DMS53 (cell line): ENCODE measurements around the gene BRIX1.
"Not testable (repeated sequence)": the region's sequence is repeated elsewhere in the genome, so short reads cannot be mapped to it uniquely, and the experiment has no call there.

ENCODE experiments used
- DNase-seq: peaks from one replicate; lab custom pipeline; 2025; lab: John Stamatoyannopoulos, UW

The BRIX1 gene

DNA sequence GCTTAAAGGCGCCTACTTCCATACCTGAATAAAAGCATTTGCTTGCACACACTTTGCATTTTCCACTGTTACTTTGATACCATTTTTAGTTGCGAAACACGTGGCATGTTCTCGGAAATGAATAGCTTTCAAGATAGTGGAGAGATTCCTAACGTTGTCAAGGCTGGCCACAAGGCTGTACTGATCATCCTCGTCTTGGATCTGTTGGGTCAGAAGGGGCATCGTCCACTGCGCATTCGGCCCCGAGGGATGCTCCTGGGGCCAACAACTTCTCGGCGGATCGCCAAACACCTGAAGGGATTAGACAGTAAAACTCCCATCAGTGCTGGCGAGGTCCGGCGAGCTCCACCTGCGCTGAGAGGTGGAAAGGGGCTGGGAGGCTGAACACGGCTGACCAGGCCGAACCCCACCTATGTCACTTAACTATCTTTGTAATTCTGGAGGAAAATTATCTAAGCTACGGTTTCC, 806 bp upstream of the BRIX1 start:
- peak; percentile 64 for DNase-seq

DNA sequence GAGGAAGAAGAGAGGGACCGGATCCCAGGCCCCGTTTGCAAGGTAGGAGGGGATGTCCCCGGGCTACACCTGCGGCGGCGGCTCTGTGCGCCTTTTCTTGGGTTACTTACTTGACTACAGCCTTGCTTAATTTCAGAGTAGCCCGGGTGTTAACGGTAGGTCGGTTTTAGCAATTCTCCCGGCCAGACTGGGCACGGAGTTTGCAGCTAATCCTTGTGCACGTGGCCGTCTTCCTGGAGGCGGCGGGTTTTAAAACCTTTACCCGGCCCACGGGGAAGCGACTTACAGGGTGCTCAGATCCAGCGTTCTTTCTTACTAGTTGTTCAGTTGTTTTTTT, 313 bp downstream of the BRIX1 start:
- peak; percentile 60 for DNase-seq

DNA sequence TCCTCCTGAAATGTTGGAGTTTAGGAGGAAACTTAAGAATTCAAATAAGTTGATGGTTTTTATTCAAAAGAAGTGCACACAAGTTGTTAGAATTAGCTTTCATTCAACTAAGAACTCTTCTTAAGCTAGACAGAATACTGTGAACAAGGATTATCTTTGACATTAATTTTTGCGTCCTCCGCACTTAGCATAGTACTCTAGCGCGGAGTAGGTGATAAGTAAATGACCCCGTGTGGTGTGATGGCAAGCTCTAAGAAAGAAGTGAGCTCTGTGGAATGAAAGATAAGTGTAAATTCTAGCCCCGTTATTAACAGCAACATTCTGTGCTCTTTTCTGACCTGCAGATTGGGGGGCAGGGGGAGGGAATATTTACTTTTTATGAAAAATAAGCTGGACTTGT, 1.0 kb downstream of the BRIX1 start:
- peak; percentile 25 for DNase-seq

DNA sequence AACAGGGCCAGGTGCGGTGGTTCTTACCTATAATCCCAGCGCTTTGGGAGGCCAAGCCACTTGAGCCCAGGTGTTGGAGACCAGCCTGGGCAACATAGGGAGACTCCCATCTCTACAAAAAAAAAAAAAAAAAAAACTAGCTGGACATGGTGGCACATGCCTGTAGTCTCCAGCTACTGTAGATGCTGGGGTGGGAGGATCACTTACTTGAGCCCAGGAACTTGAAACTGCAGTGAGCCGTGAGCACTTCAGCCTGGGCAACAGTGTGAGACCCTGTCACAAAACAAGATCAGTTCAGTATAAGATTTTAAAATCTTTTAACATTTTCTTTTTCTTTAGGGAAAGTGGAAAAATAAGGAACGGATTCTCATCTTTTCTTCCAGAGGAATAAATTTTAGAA, 2.5 kb downstream of the BRIX1 start:
- peak; percentile 89 for DNase-seq

DNA sequence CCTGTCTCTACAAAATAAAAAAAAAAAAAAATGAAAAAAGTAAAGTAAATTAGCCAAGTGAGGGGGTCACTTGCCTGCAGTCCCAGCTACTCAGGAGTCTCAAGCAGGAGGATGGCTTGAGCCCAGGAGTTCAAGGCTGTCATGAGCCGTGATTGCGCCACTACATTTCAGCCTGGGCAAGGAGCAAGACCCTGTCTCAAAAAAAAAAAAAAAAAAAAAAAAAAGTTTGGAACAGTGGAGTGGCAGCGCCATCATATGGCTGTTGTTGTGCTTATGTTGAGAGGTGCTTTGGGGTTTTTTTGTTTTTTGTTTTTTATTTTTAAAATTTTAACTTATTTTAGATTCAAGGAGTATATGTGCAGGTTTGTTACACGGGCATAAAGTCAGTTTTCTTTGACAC, 3.6 kb downstream of the BRIX1 start:
- DNase-seq, result peak; percentile 7

DNA sequence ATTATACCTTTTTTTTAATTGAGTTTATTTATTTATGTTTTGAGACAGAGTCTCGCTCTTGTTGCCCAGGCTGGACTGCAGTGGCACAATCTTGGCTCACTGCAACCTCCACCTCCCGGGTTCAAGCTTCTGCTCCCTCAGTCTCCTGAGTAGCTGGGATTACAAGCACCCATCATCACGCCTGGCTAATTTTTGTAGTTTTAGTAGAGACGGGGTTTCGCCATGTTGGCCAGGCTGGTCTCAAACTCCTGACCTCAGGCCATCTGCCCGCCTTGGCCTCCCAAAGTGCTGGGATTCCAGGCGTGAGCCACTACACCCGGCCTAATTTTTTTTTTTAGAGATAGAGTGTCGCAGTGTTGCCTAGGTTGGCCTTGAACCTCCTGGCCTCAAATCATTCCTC, 7.7 kb downstream of the BRIX1 start:
- DNase-seq, result not testable (repeated sequence)

DNA sequence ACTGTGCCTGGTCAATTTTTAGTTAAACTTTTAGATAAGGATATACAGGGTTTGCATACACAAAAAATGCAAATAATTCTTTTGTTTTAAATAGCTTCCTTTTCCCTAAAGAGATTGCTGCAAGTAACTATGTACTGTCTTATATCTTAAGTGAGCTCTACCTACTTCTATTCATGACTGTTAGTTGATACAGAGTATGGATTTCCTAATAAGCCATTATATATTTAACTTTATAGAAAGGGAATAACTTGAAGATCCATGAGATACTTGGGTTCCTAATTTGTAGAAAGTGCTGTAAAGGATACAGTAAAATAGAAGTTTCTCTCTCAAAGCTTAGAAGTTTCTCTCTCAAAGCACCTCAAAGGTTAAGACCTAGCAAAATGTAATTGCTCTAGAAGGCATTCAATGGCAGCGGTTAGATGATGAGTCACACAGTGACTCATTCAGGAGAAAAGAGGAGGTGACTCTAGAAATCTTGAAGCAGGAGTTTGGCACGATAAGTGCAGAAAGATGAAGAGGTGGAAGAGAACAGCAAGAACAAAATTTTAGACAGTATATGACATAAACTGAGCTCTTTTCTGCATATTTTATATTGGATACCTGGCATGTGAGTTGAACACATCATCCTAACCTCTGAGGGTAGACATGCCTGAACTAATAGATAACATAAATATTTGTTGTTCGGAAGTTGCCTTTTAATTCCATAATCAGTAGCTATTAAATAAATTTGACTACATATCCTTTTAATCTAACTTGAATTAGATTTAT, 8.4 kb downstream of the BRIX1 start:
- peak; percentile 79 for DNase-seq

DNA sequence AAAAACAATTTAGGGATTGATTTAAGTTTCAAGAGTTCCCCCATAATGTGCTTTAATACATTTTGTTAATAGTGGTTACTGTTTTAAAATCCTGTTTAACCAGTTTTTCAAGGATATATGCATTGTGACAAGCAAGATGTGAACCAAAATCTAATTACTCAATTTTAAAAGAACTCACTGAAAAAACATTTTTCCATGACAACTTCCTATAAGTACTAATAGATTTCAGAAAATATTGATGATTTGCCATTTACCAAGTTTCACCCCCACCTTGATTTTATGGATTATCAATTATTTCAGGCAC, 8.9 kb downstream of the BRIX1 start:
- DNase-seq, result peak; percentile 50

DNA sequence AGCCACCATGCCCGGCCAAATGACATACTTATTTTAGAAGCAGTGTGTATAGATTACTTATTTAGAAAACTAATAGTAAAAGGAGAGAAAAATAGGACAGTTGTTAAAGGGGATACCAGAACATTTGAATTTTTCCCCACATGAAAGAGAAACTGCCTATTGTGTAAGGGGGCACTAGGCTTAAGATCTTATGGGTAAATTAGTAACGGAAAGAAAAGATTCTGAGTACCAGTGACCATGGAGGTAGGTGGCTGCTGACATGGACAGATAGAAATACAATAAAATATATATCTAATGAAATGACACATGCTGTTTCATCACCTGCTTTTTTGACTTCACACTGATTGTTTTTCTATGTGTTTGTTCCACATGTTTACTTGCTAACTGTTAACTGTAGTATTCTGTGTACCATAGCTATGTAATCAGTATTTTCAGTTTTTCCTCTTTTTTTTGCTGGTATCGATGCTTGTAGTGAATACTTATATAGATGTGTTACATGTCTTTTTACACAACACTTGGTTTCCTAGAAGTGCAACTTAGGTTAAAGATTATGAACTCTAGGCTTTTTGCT, 10.9 kb downstream of the BRIX1 start:
- DNase-seq, result no peak

DNA sequence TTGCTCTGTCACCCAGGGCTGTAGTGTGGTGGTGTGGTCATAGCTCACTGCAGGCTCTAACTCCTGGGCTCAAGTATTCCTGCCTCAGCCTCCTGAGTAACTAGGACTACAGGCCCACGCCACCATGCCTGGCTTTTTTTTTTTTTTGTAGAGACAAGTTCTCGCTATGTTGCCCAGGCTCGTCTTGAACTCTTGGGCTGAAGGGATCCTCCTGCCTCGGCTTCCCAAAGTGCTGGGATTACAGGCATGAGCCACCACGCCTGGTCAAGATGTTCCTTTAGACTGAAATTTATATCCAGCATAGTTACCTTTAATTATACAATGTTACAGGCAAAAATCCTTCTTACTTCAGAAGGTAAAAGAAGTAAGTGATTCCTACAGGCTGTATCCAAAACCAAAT, 12.3 kb downstream of the BRIX1 start:
- DNase-seq, result peak; percentile 11

DNA sequence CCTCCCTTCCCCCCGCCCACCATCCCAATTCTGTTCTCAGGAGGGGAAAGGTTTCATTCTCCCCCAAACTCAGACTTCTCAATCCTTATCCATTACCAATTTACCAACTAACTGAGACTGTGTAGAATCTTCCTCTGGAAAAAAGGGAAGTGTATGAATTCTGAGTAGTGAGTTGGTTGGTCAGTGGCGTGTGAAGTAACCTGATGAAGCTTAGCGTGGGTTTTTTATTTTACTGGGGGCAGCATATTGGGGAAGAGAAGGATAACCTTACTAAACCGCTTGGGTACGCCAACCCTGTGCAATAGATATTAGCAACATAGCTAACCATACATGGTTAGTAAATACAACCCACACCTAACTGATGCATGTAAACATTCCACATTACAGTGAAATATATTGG, 12.8 kb downstream of the BRIX1 start:
- no peak for DNase-seq

DNA sequence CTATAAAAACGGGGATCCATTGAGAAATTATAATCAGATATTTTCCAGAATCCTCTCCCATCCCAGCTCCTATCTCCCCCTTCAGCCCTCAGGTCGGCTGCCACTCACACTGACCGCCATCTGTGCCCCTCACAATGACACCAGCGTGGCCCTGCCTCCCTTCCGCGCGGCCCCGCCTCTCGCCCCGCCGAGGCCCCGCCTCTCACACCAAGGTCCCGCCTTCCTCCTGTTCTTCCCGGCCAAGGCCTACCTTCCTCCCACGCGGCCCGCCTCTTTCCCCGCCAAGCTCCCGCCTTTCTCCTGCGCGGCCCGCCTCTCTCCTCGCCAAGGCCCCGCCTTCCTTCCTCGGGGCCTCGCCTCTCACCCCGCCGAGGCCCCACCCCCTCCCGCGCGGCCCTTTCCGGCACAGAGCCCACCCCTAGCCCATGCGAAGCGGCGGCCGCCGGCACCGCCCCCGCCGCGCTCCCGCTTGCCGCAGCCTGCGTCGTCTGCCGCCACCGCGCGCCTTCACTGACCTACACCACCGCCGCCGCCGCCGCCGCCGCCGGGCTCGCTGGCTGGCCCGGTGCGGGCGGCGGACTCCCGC, 13.7 kb downstream of the BRIX1 start, which contains the start of gene DNAJC21:
DNAJC21 (plus strand) TSS at position 426 of the 586 bp plus-strand sequence. CDS start 261 bp downstream, outside the sequence.
- peak; percentile 99 for DNase-seq

DNA sequence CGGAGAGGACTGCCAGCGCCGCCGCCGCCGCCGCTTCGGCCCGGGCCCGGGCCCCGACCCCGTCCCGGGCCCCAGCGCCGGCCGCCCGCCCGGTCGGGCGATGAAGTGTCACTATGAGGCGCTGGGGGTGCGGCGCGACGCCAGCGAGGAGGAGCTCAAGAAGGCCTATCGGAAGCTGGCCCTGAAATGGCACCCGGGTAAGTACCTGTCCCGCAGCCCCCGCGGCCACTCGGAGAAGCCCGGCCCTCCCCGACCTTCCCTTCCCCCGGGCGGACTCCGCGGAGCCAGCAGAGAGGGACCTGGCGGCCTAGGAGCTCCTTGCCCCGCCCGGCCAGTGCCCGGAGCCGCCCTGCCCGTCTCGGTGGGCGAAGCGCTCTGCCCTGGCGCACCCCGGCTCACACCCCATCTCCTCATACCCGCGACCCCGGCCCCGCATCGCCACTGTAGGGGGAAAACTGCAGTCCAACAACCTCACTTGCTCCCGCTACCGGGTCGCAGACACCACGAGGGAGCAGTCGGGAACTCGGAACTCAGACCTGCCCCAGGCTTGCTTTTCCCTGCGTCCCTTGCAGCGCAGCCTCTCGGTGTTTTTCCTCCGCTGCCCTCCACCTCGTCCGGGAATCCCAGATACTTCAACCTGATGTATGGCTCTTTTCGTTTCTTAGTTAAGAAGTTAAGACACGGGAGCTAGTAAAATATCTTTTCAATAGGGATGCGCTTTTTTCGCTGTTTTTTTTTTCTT, 14.4 kb downstream of the BRIX1 start:
- DNase-seq, result peak; percentile 92

DNA sequence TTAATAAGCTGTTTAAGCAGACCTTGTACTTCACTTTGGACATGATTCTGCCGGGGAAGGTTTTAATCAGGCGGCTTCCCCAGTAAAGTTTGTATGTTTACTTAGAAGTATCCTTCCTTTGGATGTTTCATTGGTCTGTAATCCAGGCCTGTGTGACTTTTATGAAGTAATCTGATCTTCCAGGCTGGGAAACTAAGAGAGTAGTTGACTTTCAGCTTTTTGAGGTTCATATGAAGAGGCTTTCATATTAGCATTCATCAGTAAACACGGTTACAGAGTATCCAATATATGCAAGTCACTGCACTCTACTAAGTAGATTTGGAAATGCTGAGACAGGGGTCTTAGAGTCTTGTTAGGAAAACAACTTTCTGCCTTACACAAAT, 14.9 kb downstream of the BRIX1 start:
- DNase-seq, result peak; percentile 49

DNA sequence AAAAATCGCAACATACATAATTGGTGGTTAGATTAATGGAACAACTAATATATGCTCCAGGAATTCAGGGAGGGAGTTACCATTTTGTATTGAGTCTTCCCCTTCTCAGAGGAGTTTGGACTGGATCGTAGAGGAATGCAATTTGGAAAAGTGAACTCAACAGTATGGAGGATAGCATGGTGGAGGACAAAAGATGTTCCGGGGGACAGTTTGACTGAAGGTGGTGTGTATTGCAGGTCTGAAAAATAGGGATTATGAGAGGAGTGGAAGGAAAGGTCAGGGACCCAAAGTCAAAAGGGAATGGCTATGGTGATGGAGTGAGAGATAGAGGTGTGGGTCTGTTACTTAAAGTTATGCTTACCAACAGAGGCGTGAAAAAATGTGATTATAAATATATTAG, 15.4 kb downstream of the BRIX1 start:
- no peak for DNase-seq

DNA sequence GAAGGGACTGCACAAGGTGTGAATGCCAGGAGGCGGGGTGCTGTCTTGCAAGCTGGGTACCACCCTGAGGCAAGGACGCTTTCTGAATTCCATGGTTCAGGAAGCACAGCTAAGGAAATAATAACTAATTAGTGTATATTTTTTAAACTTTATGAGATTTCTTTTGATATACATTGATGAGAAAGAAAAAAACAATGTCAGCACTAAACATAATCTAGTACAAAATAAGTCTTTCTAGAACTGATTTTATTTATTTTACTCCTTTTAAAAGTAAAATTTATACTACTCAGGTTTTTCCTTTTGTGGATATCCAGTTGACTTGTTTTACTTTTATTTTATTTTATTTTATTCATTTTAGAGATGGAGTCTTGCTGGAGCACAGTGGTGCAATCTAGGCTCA, 17.4 kb downstream of the BRIX1 start:
- DNase-seq, result no peak

DNA sequence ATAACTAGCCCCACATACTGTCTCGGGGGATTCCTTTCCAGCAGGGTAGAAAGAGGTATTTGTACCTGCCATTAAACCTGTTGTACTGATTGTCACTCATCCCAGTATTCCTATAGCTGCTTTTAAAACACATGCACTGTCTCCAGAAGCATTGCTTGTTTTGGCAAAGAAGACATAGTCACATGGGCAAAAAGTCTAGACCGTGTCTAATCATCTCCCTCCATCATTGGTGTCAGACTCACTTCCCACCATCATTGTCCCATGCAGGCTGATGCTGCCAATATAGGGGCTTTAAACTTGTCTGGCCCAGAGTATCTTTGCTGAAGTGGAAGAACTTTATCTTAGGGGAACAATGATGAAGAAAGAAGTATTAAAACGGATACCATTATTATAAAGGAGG, 26.4 kb downstream of the BRIX1 start:
- DNase-seq, result no peak

DNA sequence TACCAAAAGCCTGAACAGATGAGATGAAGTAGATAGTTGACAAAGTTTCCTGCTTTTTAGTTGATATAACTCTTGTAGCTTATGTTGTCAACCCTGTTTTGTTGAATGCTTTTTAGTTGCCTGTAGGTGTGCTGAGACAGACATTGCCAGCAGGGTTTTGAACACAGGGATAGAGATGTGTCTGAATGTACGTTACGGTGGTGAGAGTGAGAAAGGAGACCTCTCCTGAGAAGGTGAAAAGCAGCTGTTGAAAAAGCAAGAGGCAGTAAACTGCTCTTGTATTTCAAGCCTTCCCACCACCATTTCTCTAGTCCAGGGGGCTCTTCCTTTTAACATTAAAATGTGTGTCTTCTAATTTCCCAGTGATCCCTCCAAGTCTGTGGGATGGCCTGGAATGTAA, 28.5 kb downstream of the BRIX1 start:
- no peak for DNase-seq

DNA sequence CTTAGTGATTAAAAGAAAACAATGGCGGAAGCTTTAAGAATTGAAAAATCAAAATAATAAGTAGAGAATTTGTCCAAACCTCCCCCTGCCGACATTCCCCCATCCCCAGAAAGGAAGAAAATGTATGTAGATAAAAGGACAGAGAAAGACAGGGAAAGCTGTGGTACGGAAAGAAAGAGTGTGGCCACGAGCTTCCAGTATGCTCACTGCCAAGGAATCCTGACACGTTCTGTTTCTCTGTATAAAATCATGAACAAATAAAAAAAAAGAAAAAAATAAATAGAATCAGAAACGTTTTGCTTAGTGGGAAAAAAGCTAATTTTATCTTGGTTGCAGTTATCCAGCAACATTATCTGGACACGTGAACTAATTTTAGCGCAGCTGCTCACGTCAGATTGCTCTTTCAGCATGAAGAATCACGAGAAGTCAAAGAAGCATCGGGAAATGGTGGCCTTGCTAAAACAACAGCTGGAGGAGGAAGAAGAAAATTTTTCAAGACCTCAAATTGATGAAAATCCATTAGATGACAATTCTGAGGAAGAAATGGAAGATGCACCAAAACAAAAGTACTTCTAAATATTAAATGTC, 29.0 kb downstream of the BRIX1 start:
- no peak for DNase-seq

DNA sequence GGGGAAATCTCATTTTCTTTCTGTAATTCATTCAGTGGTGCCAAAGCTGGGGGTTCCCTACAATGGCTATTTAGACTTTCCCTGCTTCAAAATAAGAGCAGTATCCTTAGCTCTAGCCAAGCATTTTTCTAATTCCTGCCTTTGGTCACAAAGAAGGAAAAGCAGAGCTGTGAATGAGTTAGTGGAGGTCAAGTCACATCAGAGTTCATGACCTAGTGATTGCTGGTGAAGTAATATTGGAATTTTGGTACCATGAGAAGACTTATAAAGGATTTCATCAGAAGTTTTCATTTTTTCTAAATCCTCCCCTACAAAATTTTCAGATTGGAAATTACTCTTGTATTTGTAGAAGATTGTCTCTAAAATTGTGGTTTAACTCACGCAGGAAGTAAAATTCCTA, 41.8 kb downstream of the BRIX1 start:
- no peak for DNase-seq

DNA sequence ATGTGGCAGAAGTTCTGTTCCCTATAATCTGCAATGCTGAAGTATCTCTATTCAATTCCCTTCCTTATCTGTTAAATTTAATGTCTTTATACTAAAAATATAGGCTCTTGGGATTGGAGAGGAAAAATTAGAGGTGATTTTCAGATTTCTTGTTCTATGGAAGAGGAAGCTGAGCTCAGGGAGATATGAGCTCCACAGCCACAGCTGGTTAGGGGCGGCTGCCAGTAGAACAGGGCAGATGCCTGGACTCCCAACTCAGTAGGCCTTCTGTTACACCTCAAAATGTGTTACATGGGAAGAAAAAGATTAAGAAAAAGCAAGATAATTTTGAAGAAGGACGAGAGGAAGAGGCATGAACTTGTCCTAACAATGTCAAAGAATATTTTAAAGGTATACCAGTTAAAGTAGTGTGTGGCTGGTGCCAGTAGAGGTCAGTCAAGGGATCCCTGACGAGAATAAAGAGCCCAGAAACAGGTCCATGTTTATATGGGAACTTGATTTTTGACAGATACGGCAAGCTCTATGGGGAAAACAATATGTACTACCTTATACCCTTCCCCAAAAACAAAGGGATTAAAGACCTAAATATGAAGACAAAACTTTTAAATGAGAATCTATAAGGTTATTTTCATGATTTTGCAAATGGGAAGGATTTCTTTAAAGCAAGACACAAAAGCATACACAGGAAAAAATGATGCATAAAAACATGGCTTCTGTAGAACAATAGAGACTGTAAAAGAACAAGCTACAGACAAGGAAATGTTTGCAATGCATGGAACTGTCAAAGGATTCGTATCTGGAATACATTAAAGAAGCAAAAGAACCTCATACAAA, 42.6 kb downstream of the BRIX1 start:
- DNase-seq, result peak; percentile 62

DNA sequence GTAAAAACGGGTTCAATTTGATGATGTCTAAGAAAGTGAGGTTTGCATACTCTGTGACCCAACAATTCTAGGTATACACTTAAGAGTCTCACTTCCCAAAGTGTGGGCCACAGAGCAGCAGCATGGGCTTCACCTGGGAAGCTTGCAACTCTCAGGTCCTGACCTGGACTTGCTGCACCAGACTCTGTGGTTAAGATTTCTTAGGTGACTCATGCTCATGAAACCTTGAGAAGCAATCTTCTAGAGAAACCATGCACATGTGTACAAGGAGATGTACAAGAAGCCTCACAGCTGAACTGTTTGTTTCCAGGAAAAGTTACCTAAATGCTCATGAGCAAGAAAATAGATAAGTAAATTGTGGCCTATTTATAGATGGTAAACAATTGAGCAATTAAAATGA, 43.8 kb downstream of the BRIX1 start:
- DNase-seq, result no peak
